Heart left ventricle (tissue), 16 donors: ENCODE results near the gene PCDH15. TPM values are rescaled to one million over a fixed set of nuclear protein-coding genes. Genes with fewer than 3 reads are reported as not detected.
A peak's percentile ranks its signal among the peaks of the same experiment; 100 is the strongest.

Experiments used
- ATAC-seq, 4 donors: fragments of 200-7000 bp; cut with Tn5 transposase; one replicate each; pipeline ENCODE4 v1.9.1; 2020 to 2022; ENCODE audit warnings: moderate library complexity in 4 of 4, mild to moderate bottlenecking in 3 of 4, moderate number of reproducible peaks in 1 of 4
- DNase-seq, 5 donors: peaks; one replicate each; pipeline ENCODE4 v3.0.0-alpha.2; 2020
- H3K27ac ChIP-seq, 12 donors: fragments of 200-600 bp; sonication (generic) in 4 of 12; one replicate each; pipeline versions ENCODE4 v1.5.0 to v1.8.0; 2016 to 2022; ENCODE audit warnings: mild to moderate bottlenecking in 2 of 12
- H3K27me3 ChIP-seq, 9 donors: fragments of 200-600 bp; sonication (generic) in 2 of 9; one replicate each; pipeline versions ENCODE4 v1.5.1 to v1.8.0; 2016 to 2022; ENCODE audit warnings: mild to moderate bottlenecking in 3 of 9
- H3K36me3 ChIP-seq, 9 donors: fragments of 200-600 bp; sonication (generic) in 2 of 9; one replicate each; pipeline versions ENCODE4 v1.5.0 to v1.8.0; 2018 to 2022; ENCODE audit warnings: mild to moderate bottlenecking in 2 of 9
- H3K4me1 ChIP-seq, 12 donors: fragments of 200-600 bp; sonication (generic) in 4 of 12; one replicate each; pipeline versions ENCODE4 v1.5.0 to v1.8.0; 2016 to 2022; ENCODE audit warnings: mild to moderate bottlenecking in 3 of 12
- H3K4me3 ChIP-seq, 12 donors: fragments of 200-600 bp; sonication (generic) in 4 of 12; one replicate each; pipeline versions ENCODE4 v1.5.0 to v1.8.0; 2017 to 2022; ENCODE audit warnings: mild to moderate bottlenecking in 9 of 12, moderate library complexity in 4 of 12
- H3K9me3 ChIP-seq, 12 donors: fragments of 200-600 bp; sonication (generic) in 4 of 12; one replicate each; pipeline versions ENCODE4 v1.5.0 to v1.8.0; 2016 to 2022; ENCODE audit warnings: mild to moderate bottlenecking in 1 of 12
- POLR2A ChIP-seq, 2 donors: fragments of 450-650 bp; IDR thresholded peaks; one replicate each; pipeline ENCODE4 v1.6.1; 2017; ENCODE audit warnings: antibody characterized with exemption in 2 of 2, mild to moderate bottlenecking in 2 of 2, moderate library complexity in 2 of 2
- WGBS, 4 donors: extraction: QIAGEN DNeasy Blood & Tissue Kit in 2 of 4; methylation state at CpG; one replicate each; pipeline versions ENCODE4 v1.1.5 to v1.1.7; 2013 to 2018; 5-methylcytosine and 5-hydroxymethylcytosine counted together
- intact Hi-C, 10 donors: fragments of 100-400 bp; cut with DNase I; formaldehyde crosslinking; loops; one replicate each; pipeline versions ENCODE4 v1.11.1 to v1.14.2; 2022
- polyA plus RNA-seq, 2 donors: library from polyadenylated mRNA; stranded (reverse); fragments of 200-250 nt; gene quantifications; one replicate each; pipeline ENCODE4 v1.2.3, GENCODE V29; 2013
- total RNA-seq, 9 donors: library from RNA; depleted of rRNA in 2 of 9; stranded (reverse); fragments of >200 nt in 2 of 9; fragmentation: NEBNext Ultra II Directional in 3 of 9; extraction: Animal tissue kit (Norgen Biotek cat#: 25700) in 3 of 9; gene quantifications; one replicate each; pipeline versions ENCODE4 v1.1.0 to v1.2.4, GENCODE V29; 2016 to 2023
- TF ChIP-seq, protein P1 (sequence below), 12 donors: fragments of 200-600 bp; sonication (generic) in 4 of 12; IDR thresholded peaks; one replicate each; pipeline versions ENCODE4 v1.5.0 to v1.8.0; 2018 to 2022; ENCODE audit warnings: antibody characterized with exemption in 12 of 12, mild to moderate bottlenecking in 5 of 12
- donor health status: ischemic (EF 13 %, LVEDD 7.1; RV severe dilation, severe dysfunction).
- donor health status: healthy with polysubstance abuse.
- donor health status: DM: no; HTN: yes; CAD: no.
- donor health status: DM: no; HTN: no; CAD: no.
- donor health status: ischemic (EF 25% LVEDD 6.9; RV normal size, moderate dysfunction).
- donor health status: ischemic (EF 25% LVEDD 5.7; RV mildly dilated, moderate dysfunction).
- donor health status: healthy.
- donor health status: DM: yes; HTN: yes; CAD: no.
- donor health status: ischemic (EF 35%, LVEDD 5.7; RV mildly dilated, moderate dysfunction).
- donor health status: nonischemic (EF 11% LVEDD 7.7; RV severe dilation, severe dysfunction).
- donor health status: DM: yes; HTN: yes; CAD: no.
- donor health status: PGD.
- donor health status: ischemic (EF 29% LVEDD 5.4; RV normal size, mild dysfunction).
- donor health status: nonischemic (EF 23%, LVEDD 6.1; RV moderate dilation, normal function).

PCDH15 gene
- total and polyA plus RNA-seq, 11 donors, result 0.04 to 0.93 (median 0.13) TPM; not detected in 3

DNA sequence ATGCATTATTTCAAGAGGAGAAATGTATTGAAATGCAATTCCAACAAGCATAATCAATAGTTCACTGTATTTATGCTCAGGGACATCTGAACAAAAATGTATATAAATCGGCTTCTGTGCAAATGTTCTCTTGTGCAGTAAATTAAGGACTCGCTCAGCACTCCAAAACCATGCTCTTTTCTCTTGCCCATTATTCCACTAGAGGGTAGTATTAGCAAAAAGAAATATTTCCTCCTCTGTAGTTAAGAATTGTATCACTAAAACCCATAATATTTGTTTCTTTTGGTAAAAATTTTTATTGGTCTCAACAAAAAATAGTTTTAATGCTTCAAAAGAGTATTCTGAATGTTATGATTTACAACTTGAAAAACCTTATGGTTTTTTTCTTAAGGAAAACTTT is 803.1 kb downstream of the PCDH15 start:
- DNase-seq (no peak), ATAC-seq (no peak)
- TF ChIP-seq, protein P1, sequence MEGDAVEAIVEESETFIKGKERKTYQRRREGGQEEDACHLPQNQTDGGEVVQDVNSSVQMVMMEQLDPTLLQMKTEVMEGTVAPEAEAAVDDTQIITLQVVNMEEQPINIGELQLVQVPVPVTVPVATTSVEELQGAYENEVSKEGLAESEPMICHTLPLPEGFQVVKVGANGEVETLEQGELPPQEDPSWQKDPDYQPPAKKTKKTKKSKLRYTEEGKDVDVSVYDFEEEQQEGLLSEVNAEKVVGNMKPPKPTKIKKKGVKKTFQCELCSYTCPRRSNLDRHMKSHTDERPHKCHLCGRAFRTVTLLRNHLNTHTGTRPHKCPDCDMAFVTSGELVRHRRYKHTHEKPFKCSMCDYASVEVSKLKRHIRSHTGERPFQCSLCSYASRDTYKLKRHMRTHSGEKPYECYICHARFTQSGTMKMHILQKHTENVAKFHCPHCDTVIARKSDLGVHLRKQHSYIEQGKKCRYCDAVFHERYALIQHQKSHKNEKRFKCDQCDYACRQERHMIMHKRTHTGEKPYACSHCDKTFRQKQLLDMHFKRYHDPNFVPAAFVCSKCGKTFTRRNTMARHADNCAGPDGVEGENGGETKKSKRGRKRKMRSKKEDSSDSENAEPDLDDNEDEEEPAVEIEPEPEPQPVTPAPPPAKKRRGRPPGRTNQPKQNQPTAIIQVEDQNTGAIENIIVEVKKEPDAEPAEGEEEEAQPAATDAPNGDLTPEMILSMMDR (IDR thresholded peaks at IDR 0.05), result peak in 6 of 12 donors; percentile 9 to 36 (median 25)
- TF ChIP-seq POLR2A (IDR thresholded peaks at IDR 0.05), result no peak
- H3K36me3 ChIP-seq, result no peaks in the 10 kb centered on the region
- H3K27me3 ChIP-seq, result no peaks in the 10 kb centered on the region
- no peaks in the 10 kb centered on the region for H3K9me3 ChIP-seq
- intact Hi-C loops, result no loop called here
- WGBS, 4 donors, result 50 to 62% (median 58%) methylated on average over 2 of the region's 2 CpGs
- H3K27ac ChIP-seq, result no peak overlapping the region
- no peak overlapping the region for H3K4me3 ChIP-seq
- H3K4me1 ChIP-seq, result no peaks in the 10 kb centered on the region

DNA sequence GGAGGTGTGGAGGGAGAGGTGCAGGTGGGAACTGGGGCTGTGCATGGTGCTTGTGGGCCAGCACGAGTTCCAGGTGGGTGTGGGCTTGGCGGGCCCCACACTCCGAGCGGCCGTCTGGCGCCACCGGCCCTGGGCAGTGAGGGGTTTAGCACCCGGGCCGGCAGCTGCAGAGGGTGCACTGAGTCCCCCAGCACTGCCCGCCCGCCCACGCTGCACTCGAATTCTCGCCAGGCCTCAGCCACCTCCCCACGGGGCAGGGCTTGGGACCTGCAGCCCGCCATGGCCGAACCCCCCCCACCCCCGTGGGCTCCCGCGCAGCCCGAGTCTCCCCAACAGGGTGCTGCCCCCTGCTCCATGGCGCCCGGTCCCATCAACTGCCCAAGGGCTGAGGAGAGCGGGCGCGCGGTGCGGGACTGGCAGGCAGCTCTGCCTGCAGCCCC is 810.2 kb downstream of the PCDH15 start:
- ATAC-seq, result peak in 1 of 4 donors; percentile 13
- Histone ChIP-seq H3K4me1 (no peaks in the 10 kb centered on the region), H3K27me3 (no peaks in the 10 kb centered on the region), H3K4me3 (no peak overlapping the region), H3K36me3 (no peaks in the 10 kb centered on the region), H3K9me3 (peaks cover 0 to 12% (median 0%) of the 10 kb centered on the region in 12 donors), H3K27ac (no peak overlapping the region)
- 93 to 96% (median 93%) methylated on average over 3 to 28 of the region's 28 CpGs for whole genome bisulfite sequencing, 4 donors
- intact Hi-C loops, result no loop called here
- peak in 1 of 5 donors; percentile 55 for DNase-seq
- no peak for TF ChIP-seq POLR2A (IDR thresholded peaks at IDR 0.05)
- TF ChIP-seq, protein P1 (IDR thresholded peaks at IDR 0.05), result no peak

DNA sequence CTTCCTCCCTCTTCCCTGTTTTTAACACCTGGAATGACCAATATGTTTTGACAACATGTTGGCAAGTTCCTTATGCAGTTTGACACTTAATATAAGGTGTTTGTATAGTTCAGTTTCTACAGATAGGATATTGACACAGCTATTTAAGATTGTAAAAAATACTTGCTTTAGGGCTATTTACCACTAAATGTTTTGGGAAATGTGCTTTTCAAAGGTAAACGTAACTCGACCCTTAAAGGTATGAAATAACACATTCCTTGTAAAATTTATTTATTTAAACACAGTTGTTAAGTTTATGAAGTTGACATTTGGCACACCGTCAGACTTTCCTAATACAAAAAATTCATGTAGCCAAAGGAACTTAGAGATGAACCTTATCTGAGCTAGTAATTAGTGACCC is 817.6 kb downstream of the PCDH15 start:
- intact Hi-C loops, result no loop called here
- no peaks in the 10 kb centered on the region for H3K36me3 ChIP-seq
- ATAC-seq (no peak), DNase-seq (no peak)
- H3K4me1 ChIP-seq, result no peaks in the 10 kb centered on the region
- peaks cover 0 to 9% (median 0%) of the 10 kb centered on the region in 12 donors for H3K9me3 ChIP-seq
- H3K4me3 ChIP-seq, result no peak overlapping the region
- H3K27ac ChIP-seq, result no peak overlapping the region
- 77 to 79% (median 79%) methylated on average over 3 of the region's 3 CpGs for WGBS, 4 donors
- H3K27me3 ChIP-seq, result no peaks in the 10 kb centered on the region
- no peak for TF ChIP-seq POLR2A (IDR thresholded peaks at IDR 0.05)
- TF ChIP-seq, protein P1 (IDR thresholded peaks at IDR 0.05), result no peak

DNA sequence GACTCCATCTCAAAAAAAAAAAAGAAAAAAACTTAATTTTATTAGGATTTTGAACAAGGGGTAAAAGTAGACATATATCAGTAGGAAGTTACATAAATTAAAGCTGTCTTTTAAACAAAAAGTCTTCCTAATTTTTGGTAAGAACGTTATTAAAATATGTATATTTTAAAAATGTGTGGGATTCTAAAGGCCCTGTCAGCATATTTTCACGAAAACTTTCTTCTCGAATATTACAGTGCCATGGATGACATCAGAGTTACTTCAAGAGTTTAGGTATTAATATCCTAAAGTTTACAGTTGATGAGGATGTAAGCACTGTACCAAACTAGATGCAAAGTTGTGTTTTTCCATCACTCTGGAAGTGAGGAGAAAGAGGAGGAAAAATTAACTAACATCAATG is 820.8 kb downstream of the PCDH15 start:
- peaks cover 0 to 4% (median 0%) of the 10 kb centered on the region in 12 donors for H3K9me3 ChIP-seq
- ATAC-seq (no peak), DNase-seq (no peak)
- intact Hi-C loops, result no loop called here
- H3K4me3 ChIP-seq, result no peak overlapping the region
- H3K27ac ChIP-seq, result no peak overlapping the region
- TF ChIP-seq, protein P1 (IDR thresholded peaks at IDR 0.05), result no peak
- no peak for TF ChIP-seq POLR2A (IDR thresholded peaks at IDR 0.05)
- H3K4me1 ChIP-seq, result no peaks in the 10 kb centered on the region
- no peaks in the 10 kb centered on the region for H3K27me3 ChIP-seq
- WGBS, 4 donors, result 70 to 85% (median 82%) methylated on average over 3 of the region's 3 CpGs
- no peaks in the 10 kb centered on the region for H3K36me3 ChIP-seq
